Measurements from ENCODE around the gene TMEM117.
A peak's percentile ranks its signal among the peaks of the same experiment; 100 is the strongest.

The TMEM117 gene

GRCh38 chr12:44143175-44143574 is 307.3 kb downstream of the TMEM117 start:
- no peak overlapping the region for H2BK12ac ChIP-seq (ENCODE audit: low read length)
- no peak overlapping the region for H3K4ac ChIP-seq (ENCODE audit: low read depth, low read length)
- H3K4me2 ChIP-seq (ENCODE audit: low read length), result no peak overlapping the region
- H3K79me2 ChIP-seq (ENCODE audit: control insufficient read depth, insufficient read depth, low read length, poor library complexity), result no peaks in the 10 kb centered on the region
- no peaks in the 10 kb centered on the region for H3K79me1 ChIP-seq (ENCODE audit: low read length)
- H3K23ac ChIP-seq (ENCODE audit: low read length), result no peak overlapping the region
- no peak for DNase-seq
- H3K9ac ChIP-seq (ENCODE audit: low read length), result no peak overlapping the region
- H2AK5ac ChIP-seq (ENCODE audit: low read length), result no peak overlapping the region
- H4K91ac ChIP-seq (ENCODE audit: low read depth, low read length), result no peak overlapping the region
- H3K4me1 ChIP-seq (ENCODE audit: control insufficient read depth in 1 of 2, insufficient read depth in 2 of 2, low read length in 2 of 2), result no peaks in the 10 kb centered on the region
- H3K36me3 ChIP-seq (ENCODE audit: control insufficient read depth in 1 of 2, insufficient read depth in 2 of 2, low read length in 2 of 2), result no peaks in the 10 kb centered on the region
- WGBS (ENCODE audit: extremely low coverage, insufficient coverage, insufficient read length), result no CpG with 5 or more reads among the region's 3 CpGs
- no peak overlapping the region for H2AFZ ChIP-seq (ENCODE audit: insufficient read depth, low read length, poor library complexity)
- H4K12ac ChIP-seq (ENCODE audit: low read depth, low read length), result no peak overlapping the region
- no peak overlapping the region for H3K27ac ChIP-seq (ENCODE audit: low read depth, low read length)
- H3K14ac ChIP-seq (ENCODE audit: low read length), result no peak overlapping the region
- H3K4me3 ChIP-seq (ENCODE audit: low read depth, low read length), result no peak overlapping the region
- no peaks in the 10 kb centered on the region for H3K27me3 ChIP-seq (ENCODE audit: insufficient read depth, low read length)
- no peaks in the 10 kb centered on the region for H3K9me3 ChIP-seq (ENCODE audit: insufficient read depth, low read depth, low read length)
- no peak overlapping the region for H2BK5ac ChIP-seq (ENCODE audit: low read depth, low read length, poor library complexity)
- H3K18ac ChIP-seq (ENCODE audit: low read length), result no peak overlapping the region
- H4K8ac ChIP-seq (ENCODE audit: low read depth, low read length), result no peak overlapping the region
- H2BK120ac ChIP-seq (ENCODE audit: insufficient read depth, low read length, poor library complexity), result no peak overlapping the region

- Histone ChIP-seq H3K14ac (ENCODE audit: low read length) (no peak overlapping the region), H3K4ac (ENCODE audit: low read depth, low read length) (no peak overlapping the region), H2BK12ac (ENCODE audit: low read length) (no peak overlapping the region), H3K79me1 (ENCODE audit: low read length) (no peaks in the 10 kb centered on the region), H4K12ac (ENCODE audit: low read depth, low read length) (no peak overlapping the region), H2AFZ (ENCODE audit: insufficient read depth, low read length, poor library complexity) (no peak overlapping the region), H3K27ac (ENCODE audit: low read depth, low read length) (no peak overlapping the region), H3K27me3 (ENCODE audit: insufficient read depth, low read length) (no peaks in the 10 kb centered on the region), H3K79me2 (ENCODE audit: control insufficient read depth, insufficient read depth, low read length, poor library complexity) (no peaks in the 10 kb centered on the region), H3K23ac (ENCODE audit: low read length) (no peak overlapping the region), H4K8ac (ENCODE audit: low read depth, low read length) (no peak overlapping the region), H3K4me2 (ENCODE audit: low read length) (no peak overlapping the region), H3K4me3 (ENCODE audit: low read depth, low read length) (no peak overlapping the region), H4K91ac (ENCODE audit: low read depth, low read length) (no peak overlapping the region), H3K9ac (ENCODE audit: low read length) (no peak overlapping the region), H3K36me3 (ENCODE audit: control insufficient read depth in 1 of 2, insufficient read depth in 2 of 2, low read length in 2 of 2) (no peaks in the 10 kb centered on the region), H2BK120ac (ENCODE audit: insufficient read depth, low read length, poor library complexity) (no peak overlapping the region), H3K4me1 (ENCODE audit: control insufficient read depth in 1 of 2, insufficient read depth in 2 of 2, low read length in 2 of 2) (no peaks in the 10 kb centered on the region), H3K18ac (ENCODE audit: low read length) (no peak overlapping the region), H3K9me3 (ENCODE audit: insufficient read depth, low read depth, low read length) (no peaks in the 10 kb centered on the region), H2BK5ac (ENCODE audit: low read depth, low read length, poor library complexity) (no peak overlapping the region), H2AK5ac (ENCODE audit: low read length) (no peak overlapping the region)
- DNase-seq, result no peak
- WGBS (ENCODE audit: extremely low coverage, insufficient coverage, insufficient read length), result no CpG with 5 or more reads among the region's 2 CpGs
Measured at GRCh38 chr12:44148936-44149335, 313.1 kb downstream of the TMEM117 start.

- Histone ChIP-seq H3K27me3 (ENCODE audit: insufficient read depth, low read length) (no peaks in the 10 kb centered on the region), H2BK5ac (ENCODE audit: low read depth, low read length, poor library complexity) (no peak overlapping the region), H3K79me1 (ENCODE audit: low read length) (no peaks in the 10 kb centered on the region), H3K27ac (ENCODE audit: low read depth, low read length) (no peak overlapping the region), H2BK12ac (ENCODE audit: low read length) (no peak overlapping the region), H3K9me3 (ENCODE audit: insufficient read depth, low read depth, low read length) (no peaks in the 10 kb centered on the region), H3K23ac (ENCODE audit: low read length) (no peak overlapping the region), H4K91ac (ENCODE audit: low read depth, low read length) (no peak overlapping the region), H4K8ac (ENCODE audit: low read depth, low read length) (no peak overlapping the region), H3K4ac (ENCODE audit: low read depth, low read length) (no peak overlapping the region), H3K4me1 (ENCODE audit: control insufficient read depth in 1 of 2, insufficient read depth in 2 of 2, low read length in 2 of 2) (no peaks in the 10 kb centered on the region), H3K14ac (ENCODE audit: low read length) (no peak overlapping the region), H4K12ac (ENCODE audit: low read depth, low read length) (no peak overlapping the region), H3K4me2 (ENCODE audit: low read length) (no peak overlapping the region), H3K79me2 (ENCODE audit: control insufficient read depth, insufficient read depth, low read length, poor library complexity) (no peaks in the 10 kb centered on the region), H3K18ac (ENCODE audit: low read length) (no peak overlapping the region), H3K4me3 (ENCODE audit: low read depth, low read length) (no peak overlapping the region), H2AFZ (ENCODE audit: insufficient read depth, low read length, poor library complexity) (no peak overlapping the region), H3K36me3 (ENCODE audit: control insufficient read depth in 1 of 2, insufficient read depth in 2 of 2, low read length in 2 of 2) (no peaks in the 10 kb centered on the region), H3K9ac (ENCODE audit: low read length) (no peak overlapping the region), H2AK5ac (ENCODE audit: low read length) (no peak overlapping the region), H2BK120ac (ENCODE audit: insufficient read depth, low read length, poor library complexity) (no peak overlapping the region)
- no CpG with 5 or more reads among the region's 5 CpGs for WGBS (ENCODE audit: extremely low coverage, insufficient coverage, insufficient read length)
- no peak for DNase-seq
Measured at GRCh38 chr12:44154128-44154527, 318.2 kb downstream of the TMEM117 start.

- DNase-seq, result peak in 1 of 2 donors; percentile 3
- no peak overlapping the region for H4K12ac ChIP-seq (ENCODE audit: low read depth, low read length)
- H3K4me3 ChIP-seq (ENCODE audit: low read depth, low read length), result no peak overlapping the region
- H3K36me3 ChIP-seq (ENCODE audit: control insufficient read depth in 1 of 2, insufficient read depth in 2 of 2, low read length in 2 of 2), result no peaks in the 10 kb centered on the region
- no peaks in the 10 kb centered on the region for H3K27me3 ChIP-seq (ENCODE audit: insufficient read depth, low read length)
- H3K4me1 ChIP-seq (ENCODE audit: control insufficient read depth in 1 of 2, insufficient read depth in 2 of 2, low read length in 2 of 2), result no peaks in the 10 kb centered on the region
- H3K4me2 ChIP-seq (ENCODE audit: low read length), result no peak overlapping the region
- no peak overlapping the region for H2BK120ac ChIP-seq (ENCODE audit: insufficient read depth, low read length, poor library complexity)
- no peaks in the 10 kb centered on the region for H3K9me3 ChIP-seq (ENCODE audit: insufficient read depth, low read depth, low read length)
- H2AK5ac ChIP-seq (ENCODE audit: low read length), result no peak overlapping the region
- H3K79me2 ChIP-seq (ENCODE audit: control insufficient read depth, insufficient read depth, low read length, poor library complexity), result no peaks in the 10 kb centered on the region
- H4K91ac ChIP-seq (ENCODE audit: low read depth, low read length), result no peak overlapping the region
- H4K8ac ChIP-seq (ENCODE audit: low read depth, low read length), result no peak overlapping the region
- no CpG with 5 or more reads among the region's 2 CpGs for WGBS (ENCODE audit: extremely low coverage, insufficient coverage, insufficient read length)
- H2AFZ ChIP-seq (ENCODE audit: insufficient read depth, low read length, poor library complexity), result no peak overlapping the region
- no peak overlapping the region for H3K9ac ChIP-seq (ENCODE audit: low read length)
- no peak overlapping the region for H3K14ac ChIP-seq (ENCODE audit: low read length)
- H3K79me1 ChIP-seq (ENCODE audit: low read length), result no peaks in the 10 kb centered on the region
- H2BK5ac ChIP-seq (ENCODE audit: low read depth, low read length, poor library complexity), result no peak overlapping the region
- no peak overlapping the region for H3K27ac ChIP-seq (ENCODE audit: low read depth, low read length)
- H3K4ac ChIP-seq (ENCODE audit: low read depth, low read length), result no peak overlapping the region
- no peak overlapping the region for H3K18ac ChIP-seq (ENCODE audit: low read length)
- no peak overlapping the region for H3K23ac ChIP-seq (ENCODE audit: low read length)
- H2BK12ac ChIP-seq (ENCODE audit: low read length), result no peak overlapping the region
Measured at GRCh38 chr12:44155358-44155757, 319.5 kb downstream of the TMEM117 start.

Measured in trophoblast cell (in vitro differentiated cells and primary cell).